ENCODE results near the gene SDC3.
A peak's percentile ranks its signal among the peaks of the same experiment; 100 is the strongest.

SDC3 gene

DNA sequence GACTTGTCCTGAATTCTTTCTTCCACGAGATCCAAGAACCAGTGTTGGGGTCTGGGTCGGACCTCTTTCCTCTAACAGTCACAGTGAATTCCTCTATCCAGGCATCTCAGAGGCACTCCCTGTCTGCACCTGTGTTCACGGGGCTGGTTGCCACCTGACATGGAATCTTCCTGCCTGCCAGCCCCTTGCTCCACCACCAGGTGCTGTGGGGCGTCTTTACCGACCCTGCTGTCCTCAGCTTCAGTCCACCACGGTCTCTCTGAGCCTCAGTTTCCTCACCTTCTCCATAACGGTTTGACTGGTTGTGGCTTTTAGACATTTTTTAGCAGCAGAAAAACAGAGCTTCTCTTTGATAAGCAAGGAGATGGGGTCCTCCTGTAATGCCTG, 62.7 kb downstream of the SDC3 start:
- DNase-seq: no peak

DNA sequence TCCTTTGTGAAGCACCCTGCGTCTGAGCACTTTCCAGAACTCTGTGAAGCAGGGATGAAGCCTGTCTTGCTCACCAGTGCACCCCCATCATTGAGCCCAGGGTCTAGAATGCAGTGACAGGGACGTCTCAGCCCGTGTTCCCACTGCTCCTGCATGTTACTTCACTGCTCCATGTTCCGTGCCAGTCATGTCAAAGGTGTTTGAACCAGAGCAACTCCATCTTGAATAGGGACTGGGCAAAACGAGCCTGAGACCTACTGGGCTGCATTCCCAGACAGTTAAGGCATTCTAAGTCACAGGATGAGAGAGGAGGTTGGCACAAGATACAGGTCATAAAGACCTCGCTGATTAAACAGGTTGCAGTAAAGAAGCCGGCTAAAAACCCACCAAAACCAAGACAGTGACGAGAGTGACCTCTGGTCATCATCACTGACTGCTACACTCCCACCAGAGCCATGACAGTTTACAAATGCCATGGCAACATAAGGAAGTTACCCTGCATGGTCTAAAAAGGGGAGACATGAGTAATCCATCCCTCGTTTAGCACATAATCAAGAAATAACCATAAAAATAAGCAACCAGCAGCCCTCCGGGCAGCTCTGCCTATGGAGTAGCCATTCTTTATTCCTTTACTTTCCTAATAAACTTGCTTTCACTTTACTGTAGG, 63.2 kb downstream of the SDC3 start:
- DNase-seq: no peak

DNA sequence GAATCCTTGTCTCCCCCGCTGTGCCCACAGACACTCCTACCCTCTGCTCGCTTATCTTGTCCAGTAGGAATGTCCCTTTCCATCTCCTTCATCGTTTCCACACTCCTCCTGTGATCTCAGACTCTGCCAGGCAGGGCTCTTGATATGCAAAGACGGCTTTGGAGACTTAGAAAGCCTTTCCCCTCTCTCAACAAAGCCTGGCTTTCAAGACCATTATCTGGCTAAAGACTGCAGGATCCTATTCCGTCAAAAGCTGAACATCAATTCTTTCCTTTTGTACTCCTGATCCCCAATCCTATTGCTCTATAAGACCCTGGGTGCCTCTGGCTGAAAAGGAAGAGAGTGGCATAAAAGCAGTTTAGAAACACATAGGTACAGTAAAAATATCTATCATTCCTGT, 63.9 kb downstream of the SDC3 start:
- no peak for DNase-seq

DNA sequence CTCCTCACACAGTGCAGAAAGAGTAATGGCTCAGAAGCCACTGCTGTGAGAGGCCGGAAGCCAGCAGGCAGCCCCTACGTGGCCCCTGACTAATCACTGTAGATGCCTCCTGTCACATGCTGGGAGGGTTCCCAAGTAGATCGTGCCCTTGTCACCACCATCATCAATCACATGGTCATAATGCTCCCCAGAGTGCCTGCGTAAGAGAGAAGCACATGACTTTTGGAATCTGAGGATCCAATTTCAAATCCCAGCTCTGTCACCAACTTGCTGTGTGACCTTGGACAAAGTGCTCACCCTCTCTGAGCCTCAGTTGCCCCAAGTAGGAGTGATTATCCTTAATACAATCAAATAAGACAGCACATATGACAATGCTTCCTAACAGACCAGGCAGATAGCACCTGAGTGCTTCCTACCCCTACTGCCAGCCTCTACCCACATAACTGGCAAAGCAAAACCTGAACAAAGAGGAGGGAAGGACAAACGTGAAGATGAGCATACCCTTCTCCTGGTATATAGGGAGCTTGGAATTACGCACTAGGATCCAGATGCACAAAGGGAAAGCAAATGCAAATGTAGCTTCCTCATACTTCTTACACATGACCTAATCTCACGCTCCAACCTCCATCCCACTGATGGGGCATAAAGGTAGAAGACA, 65.7 kb downstream of the SDC3 start:
- DNase-seq: no peak

DNA sequence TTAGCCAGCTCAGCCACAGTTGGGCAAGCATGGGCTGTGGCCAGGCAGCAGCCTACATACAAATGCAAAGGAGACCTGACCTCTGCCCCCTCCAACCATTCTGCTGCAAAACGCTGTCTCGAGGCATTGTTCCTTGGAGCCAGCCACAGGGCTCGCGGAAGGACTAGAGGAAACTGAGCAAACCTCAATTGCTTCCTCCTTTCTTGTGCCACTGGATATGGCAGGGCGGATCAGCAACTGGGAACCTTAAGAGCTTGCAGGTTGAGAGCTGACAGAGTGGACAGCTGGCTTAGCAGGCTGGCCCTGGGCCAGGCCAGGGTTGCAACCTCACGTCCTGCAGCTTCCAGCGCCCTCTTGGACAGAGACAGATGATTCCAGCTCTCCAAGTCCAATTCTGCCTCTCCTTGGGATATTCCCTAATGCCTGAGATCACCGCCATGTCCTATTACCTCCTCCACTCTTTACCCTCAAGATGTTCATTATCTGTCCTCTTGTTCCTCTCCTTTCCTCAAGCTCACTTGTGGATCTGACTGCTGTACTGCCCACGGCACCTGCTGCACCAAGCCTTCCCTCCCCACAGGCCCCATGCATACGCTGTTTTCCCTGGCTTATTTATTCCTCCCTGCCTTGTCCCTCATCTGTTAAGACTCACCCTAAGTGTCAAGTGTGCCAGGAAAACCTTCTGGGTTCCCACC, 67.5 kb downstream of the SDC3 start:
- DNase-seq: no peak

DNA sequence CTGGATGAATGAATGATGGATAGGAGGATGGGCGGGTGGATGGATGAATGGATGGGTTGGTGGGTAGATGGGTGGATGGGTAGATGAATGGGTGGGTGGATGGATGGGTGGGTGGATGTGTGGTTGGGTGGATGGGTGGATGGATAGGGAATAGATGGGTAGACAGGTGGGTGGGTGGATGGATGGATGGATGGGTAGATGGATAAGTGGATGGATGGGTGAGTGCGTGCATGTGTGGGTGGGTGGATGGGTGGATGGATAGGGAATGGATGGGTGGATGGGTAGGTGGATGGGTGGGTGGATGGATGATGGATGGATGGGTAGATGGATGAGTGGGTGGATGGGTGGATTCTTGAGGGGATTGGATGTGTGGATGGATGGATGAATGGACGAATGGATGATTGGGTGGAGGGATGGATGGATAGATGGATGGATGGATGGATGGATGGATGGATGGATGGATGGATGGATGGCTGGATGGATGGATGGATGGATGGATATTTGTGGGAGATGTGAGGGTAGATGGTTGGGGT, 68.7 kb downstream of the SDC3 start:
- no peak for DNase-seq

DNA sequence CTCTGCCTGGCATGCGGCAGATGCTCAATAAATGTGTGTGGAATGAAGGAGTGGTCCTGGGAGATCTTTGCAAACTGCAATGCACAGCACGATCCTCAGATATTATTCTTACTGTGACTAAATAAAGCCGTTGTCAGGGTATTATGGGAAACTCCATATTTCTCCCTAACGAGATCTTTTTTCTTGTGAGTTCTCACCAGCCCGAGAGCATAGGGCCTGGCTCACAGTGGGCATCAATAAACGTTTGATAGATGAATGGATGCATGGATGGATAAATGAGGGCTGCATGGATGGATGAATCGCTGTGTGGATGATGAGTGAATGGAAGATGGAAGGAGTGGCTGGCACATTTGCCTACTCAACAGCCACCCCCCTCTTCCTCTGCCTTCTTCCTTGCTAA, 69.6 kb downstream of the SDC3 start:
- no peak for DNase-seq

DNA sequence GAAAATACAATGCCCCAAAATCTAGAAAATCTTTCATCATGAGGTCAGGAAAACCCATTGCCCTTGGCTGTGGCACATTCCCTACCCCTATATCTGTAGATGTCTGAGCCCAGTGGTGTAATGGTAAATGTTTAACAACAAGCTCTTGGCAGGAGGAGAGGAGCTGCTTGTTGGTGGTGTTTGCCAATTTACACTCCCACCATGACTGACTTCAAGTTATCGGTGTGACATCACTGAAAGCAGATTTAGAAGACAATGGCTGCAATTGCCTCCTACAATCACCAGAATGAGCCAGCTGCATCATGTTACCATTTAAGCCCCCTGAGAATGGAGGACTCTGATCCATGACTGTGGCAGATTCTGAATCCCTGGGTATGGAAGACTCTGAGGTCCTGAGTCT, 70.9 kb downstream of the SDC3 start:
- no peak for DNase-seq

DNA sequence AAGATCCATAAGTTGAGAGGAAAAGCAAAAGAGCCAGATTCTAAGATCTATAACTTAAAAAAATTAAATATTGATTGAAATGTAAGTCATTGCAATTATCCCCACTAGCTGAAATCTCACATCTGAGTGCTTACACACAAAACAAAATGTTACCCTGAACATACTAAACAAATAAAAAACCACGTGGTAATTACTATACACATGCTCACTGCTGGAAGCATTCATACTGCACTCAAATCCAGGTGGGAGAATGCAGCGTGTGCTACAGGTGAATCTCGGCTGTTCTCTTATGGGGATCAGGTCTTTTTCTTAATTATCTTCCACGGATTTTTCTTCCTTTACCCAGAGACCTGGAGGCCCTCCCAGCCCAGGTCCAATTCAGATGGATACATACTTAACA, 74.3 kb downstream of the SDC3 start:
- no peak for DNase-seq

DNA sequence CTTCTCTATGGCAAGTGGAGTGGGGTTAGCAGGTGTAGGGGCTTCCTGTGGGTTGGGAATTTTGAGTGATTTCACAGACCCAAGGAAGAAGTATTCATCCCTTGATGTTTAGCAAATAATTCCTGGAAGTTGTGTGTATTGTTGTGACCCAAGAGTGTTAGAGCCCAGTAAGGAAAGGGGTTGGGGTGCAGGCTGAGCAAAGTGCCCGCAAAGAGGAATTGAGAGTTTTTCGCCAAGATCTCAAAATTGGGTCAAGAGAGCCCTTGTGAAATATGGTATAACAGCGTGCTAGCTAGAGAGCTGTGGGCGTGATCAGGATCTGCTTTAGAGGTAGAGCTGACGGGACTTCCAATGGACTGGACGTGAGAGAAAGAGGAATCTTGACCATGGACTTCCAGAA, 78.0 kb downstream of the SDC3 start:
- no peak for DNase-seq

DNA sequence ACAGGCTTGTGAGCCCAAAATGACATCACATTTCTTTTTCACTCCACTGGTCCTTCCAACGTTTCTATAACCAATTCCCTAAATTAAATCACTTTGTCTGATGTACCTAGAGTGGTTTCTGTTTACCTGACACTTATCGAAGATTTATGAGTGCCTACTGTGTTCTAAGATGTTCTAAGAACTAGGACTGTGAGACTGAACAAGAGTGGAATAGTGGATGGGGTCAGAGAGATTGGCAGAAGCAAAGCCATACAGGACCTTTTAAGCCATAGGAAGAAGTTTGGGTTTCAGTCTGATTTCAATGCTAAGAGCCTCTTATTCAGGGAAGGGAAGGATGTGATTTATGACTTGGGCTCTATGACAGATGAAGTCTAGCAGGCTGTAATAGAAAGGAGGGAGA, 78.7 kb downstream of the SDC3 start:
- DNase-seq: no peak

DNA sequence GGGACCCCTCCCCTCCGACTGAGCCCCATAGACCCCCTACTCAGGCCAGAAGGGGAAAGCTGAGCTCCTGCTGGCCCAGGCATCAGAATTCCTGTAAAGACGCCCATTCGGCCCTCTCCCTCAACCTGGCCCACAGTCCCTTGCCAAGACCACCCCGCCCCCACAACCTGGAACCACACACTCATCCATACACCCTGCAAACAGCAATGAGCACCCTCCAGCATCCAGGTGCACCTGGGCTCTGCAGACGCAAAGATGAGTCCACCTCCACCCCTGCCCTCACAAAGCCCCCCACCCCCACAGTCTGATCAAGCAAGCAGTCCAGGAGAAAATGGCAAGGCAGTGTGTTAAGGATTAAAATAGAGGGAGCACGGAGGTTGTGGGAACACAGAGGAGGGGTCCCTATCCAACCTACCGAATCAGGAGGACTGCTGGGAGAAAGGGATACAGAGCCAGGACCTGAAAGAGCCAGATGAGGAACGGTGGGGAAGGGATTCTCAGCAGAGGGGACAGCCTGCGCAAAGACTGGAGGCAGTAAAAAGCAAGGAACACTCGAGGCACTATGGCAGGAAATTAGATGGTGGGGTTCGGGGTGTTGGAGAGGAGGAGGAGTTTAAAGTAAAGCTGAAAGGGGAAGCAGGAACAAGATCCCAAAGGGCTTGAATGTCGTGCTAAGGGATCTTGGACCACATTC, 83.7 kb downstream of the SDC3 start:
- no peak for DNase-seq

DNA sequence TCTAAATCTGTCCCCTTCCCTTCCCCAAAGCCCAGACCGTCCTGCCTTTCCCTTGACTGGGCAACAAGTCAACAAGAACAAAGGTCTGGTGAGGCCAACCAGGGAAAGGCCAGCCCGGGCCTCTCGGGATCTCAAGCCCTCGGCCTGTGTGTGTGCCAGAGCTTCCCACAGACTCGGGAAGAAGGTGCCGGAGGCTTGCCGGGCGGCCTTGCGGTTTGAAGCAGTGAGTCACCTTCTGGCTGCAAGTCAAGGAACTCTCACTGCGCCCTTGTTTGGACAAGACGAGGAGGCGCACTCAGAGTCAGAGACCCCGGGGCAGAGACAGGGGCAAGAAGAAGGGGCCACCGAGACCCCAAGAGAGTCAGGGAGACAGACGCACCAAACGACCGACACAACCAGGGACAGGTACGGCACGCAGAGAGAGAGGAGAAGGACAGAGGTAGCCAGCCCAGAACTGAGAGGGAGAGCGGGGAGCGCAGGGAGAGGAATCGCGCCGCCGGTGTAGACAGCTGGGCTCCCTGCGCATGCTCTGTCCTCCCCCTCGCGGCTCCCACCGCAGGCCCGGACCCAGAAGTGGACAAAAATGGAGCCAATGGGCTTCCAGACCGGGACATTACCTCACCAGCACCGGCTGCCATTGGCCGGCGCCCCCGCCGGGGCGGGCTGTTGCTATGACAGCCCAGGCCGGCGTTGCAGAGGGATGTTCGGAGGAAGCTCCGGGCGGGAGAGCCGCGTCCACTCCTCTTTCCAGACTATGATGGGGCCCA, 84.4 kb downstream of the SDC3 start:
- peak; percentile 99 for DNase-seq

DNA sequence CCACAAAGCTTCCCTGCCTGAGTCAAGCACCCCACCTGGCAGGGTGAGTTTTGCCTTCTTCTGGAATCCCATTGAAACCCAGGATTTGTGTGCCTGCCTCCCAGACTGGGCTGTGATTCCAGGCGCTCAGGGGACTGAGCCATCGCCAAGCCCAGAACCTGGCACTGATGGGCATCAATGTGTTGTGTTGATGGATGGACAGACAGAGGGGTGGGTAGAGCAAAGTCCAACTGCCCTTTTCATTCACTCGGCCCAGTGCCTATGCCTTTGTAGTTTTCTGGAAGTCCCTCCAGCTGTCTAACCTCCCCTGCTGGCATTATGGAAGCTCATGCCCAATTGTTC, 85.0 kb downstream of the SDC3 start:
- DNase-seq: no peak

DNA sequence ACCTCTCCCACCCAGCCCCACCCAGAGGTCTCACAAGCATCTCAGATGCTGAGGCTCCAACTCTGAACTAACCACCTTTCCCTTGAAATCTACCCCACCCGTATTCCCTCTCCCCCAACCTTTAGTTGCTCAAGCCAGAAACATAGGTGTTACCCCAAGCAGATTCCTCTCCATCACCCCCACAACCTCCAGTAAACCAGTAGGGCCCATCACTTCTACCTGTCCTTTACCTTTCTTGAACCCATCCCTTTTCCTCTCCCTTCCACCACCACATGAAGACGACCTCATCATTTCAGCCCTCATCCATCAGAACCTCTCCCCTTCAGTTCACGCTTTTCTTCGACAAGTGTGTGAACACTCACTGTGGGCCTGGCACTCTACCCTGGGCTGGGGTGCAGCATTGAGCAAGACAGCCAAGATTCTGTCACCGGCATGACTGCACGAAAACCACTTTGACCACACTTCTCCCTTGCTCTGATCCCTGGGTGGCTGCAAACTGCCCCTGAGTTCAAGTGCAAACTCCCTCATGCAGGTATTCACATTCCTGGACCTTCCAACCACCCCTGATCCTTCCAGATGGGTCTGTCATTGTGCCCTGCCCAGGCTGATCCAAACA, 85.5 kb downstream of the SDC3 start:
- DNase-seq: no peak

DNA sequence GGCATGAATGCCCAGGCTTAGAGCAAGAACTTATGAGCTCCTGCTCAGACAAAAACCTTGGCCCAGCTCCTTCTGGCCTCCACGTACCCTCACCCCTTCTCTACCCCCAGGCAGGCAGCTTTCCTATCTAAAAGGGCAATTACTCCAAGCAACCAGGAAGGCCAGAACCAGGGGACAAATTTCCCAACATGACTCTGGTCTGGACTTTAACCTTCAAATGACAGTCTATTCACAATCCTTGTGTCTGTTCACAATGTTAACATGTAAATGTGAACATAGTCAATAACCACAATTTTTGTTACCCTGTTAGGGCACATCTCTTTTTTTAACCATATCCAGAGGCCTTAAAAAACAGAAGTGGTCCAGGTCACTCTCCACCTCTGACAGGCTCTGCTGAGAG, 86.6 kb downstream of the SDC3 start:
- no peak for DNase-seq

DNA sequence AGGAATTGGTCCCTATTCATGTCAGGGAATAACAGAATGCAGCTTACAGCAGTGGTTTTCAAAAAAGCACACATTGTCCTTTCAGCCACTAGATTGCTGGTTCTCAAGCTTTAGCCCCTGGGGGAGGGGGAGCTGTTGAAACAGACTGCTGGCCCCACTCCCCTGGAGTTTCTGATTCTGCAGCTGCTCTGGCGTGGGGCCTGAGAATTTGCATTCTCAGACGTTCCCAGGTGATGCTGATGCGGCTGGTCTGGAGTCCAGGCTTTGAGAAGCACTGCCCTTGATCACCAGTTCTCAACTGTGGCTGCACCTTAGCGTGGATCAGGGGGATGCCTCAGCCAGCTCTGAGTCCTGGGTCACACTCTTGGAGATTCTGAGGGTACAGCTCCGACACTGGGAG, 88.3 kb downstream of the SDC3 start:
- no peak for DNase-seq

Measured in islet precursor cell (in vitro differentiated cells).